ENCODE data around the gene DGKB. TPM values are rescaled to one million over a fixed set of nuclear protein-coding genes. Genes with fewer than 3 reads are reported as not detected.

Gene DGKB
- total RNA-seq, 4 donors from 2014 or later, result 4.4 to 33.1 (median 9.3) TPM

DNA sequence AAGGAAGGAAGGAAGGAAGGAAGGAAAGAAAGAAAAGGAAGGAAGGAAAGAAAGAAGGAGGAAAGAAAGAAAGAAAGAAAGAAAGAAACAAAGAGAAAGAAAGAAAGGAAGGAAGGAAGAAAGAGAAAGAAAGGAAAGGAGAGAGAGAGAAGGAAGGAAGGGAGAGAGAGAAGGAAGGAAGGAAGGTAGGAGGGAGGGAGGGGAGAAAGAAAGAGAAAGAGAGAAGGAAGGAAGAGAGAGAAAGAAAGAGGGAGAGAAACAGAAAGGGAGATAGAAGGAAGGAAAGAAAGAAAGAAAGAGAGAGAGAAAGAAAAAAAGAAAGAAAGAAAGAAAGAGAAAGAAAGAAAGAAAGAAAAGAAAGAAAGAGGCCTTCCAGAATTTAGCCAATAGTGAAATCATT lies 204.9 kb downstream of the DGKB start:
- Histone ChIP-seq H3K4me3 (no peak overlapping the region), H3K27ac (no peak overlapping the region), H3K4me1 (no peaks in the 10 kb centered on the region), H3K27me3 (no peaks in the 10 kb centered on the region), H3K9me3 (no peaks in the 10 kb centered on the region), H3K36me3 (no peaks in the 10 kb centered on the region)
- DNase-seq, result no peak
- TF ChIP-seq, protein P1, sequence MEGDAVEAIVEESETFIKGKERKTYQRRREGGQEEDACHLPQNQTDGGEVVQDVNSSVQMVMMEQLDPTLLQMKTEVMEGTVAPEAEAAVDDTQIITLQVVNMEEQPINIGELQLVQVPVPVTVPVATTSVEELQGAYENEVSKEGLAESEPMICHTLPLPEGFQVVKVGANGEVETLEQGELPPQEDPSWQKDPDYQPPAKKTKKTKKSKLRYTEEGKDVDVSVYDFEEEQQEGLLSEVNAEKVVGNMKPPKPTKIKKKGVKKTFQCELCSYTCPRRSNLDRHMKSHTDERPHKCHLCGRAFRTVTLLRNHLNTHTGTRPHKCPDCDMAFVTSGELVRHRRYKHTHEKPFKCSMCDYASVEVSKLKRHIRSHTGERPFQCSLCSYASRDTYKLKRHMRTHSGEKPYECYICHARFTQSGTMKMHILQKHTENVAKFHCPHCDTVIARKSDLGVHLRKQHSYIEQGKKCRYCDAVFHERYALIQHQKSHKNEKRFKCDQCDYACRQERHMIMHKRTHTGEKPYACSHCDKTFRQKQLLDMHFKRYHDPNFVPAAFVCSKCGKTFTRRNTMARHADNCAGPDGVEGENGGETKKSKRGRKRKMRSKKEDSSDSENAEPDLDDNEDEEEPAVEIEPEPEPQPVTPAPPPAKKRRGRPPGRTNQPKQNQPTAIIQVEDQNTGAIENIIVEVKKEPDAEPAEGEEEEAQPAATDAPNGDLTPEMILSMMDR (IDR thresholded peaks at IDR 0.05), result no peak
- TF ChIP-seq POLR2A (IDR thresholded peaks at IDR 0.05), result no peak
- intact Hi-C loops (cut with DNase I; ENCODE audit: low total_unique reads), result no loop called here

DNA sequence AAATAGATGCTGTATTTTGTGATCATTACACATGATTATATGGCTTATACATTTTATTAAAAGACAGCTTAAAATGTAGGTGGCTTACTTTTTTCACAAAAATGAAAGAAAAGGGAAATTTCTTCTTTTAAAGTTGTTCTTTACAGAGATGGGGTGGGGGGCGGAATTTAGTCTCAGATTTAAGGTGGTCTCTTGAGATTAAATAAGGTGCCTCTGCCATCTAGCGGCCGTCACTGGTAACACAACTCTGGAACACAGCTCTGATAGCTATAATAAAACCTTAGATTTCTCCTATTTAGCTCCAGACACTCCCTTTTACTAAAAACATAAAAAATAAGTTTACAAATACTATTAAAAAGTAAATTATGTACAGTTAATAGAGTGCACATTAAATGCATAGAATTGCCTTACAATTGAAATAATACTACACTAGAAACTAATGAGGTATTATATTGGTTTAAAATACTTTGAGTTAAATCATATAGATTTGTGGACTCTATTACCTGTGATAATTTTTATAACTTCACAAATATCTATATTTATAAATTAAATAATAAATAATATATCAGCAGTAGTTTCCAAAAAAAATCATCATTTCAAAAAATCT lies 210.9 kb downstream of the DGKB start:
- Histone ChIP-seq H3K36me3 (no peaks in the 10 kb centered on the region), H3K4me3 (no peak overlapping the region), H3K27me3 (no peaks in the 10 kb centered on the region), H3K4me1 (no peaks in the 10 kb centered on the region), H3K27ac (no peak overlapping the region), H3K9me3 (no peaks in the 10 kb centered on the region)
- peak; percentile 35 to 55 for DNase-seq
- TF ChIP-seq, protein P1 (IDR thresholded peaks at IDR 0.05), result peak; percentile 49 to 78 (median 64)
- TF ChIP-seq POLR2A (IDR thresholded peaks at IDR 0.05), result no peak
- intact Hi-C loops (cut with DNase I; ENCODE audit: low total_unique reads), result no loop called here

DNA sequence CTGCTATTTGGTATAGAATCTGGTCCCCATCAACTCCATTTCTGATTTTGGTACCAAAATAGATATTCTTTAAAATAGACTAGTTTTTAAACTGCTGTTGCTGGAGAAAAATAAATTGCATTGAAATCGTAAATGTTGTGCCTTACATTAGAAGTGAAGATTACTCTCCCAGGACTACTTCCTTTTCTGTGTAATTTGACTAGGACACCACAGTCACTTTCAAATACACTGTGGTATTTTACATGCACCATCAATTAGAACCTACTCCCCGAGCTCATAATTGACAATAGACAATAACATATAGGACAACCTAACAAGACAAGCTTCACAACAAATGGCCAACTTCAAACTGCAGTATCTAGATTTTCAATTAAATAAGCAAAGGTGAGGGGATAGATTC lies 211.5 kb downstream of the DGKB start:
- no peaks in the 10 kb centered on the region for H3K9me3 ChIP-seq
- H3K4me1 ChIP-seq, result no peaks in the 10 kb centered on the region
- TF ChIP-seq, protein P1 (IDR thresholded peaks at IDR 0.05), result no peak
- TF ChIP-seq POLR2A (IDR thresholded peaks at IDR 0.05), result no peak
- no peaks in the 10 kb centered on the region for H3K27me3 ChIP-seq
- DNase-seq, result no peak
- intact Hi-C loops (cut with DNase I; ENCODE audit: low total_unique reads), result no loop called here
- no peaks in the 10 kb centered on the region for H3K36me3 ChIP-seq
- H3K4me3 ChIP-seq, result no peak overlapping the region
- no peak overlapping the region for H3K27ac ChIP-seq

DNA sequence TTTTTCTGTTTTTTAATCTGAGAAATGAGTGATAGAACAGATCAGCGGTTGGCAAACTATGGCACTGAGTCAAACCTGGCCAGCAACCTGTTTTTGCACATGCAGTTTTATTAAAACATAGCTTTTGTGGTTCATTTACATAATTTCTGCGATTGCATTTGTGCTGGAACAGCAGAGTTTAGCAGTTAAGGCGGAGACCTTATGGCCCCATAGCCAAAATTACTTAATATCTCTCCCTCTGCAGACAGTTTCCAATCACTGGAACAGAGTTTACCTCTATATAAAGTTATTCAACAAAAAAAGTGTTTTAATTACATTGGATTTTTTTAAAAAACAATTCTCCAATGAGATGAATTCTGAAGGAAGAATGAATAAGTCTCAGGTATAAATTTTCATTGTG lies 212.1 kb downstream of the DGKB start:
- intact Hi-C loops (cut with DNase I; ENCODE audit: low total_unique reads), result no loop called here

DNA sequence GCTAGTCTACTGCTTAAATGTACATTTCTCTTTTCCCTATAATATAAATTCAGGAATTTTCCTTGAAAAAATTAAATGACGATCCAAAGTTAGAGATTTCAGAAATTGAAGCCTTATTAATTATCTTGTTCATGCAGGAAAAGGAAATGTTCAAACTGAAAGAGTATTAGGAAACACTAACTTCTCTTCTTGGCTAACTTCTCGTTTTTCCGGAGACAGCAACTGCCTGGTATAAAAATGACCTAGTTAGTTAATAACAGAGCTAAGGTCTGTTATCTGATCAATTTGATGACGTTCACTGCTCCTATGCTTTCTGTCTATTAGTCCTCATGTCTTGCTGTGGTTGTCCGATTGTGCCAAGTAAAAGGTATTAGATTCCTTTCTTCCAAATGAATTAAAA lies 212.5 kb downstream of the DGKB start:
- intact Hi-C loops (cut with DNase I; ENCODE audit: low total_unique reads), result no loop called here

More for the DNA sequence above, 212.1 kb downstream of the DGKB start:
- Histone ChIP-seq H3K27me3 (no peaks in the 10 kb centered on the region), H3K9me3 (no peaks in the 10 kb centered on the region), H3K4me1 (no peaks in the 10 kb centered on the region), H3K27ac (no peak overlapping the region), H3K36me3 (no peaks in the 10 kb centered on the region), H3K4me3 (no peak overlapping the region)
- TF ChIP-seq, protein P1 (IDR thresholded peaks at IDR 0.05), result no peak
- no peak for TF ChIP-seq POLR2A (IDR thresholded peaks at IDR 0.05)
- no peak for DNase-seq

More for the DNA sequence above, 212.5 kb downstream of the DGKB start:
- H3K27me3 ChIP-seq, result no peaks in the 10 kb centered on the region
- H3K36me3 ChIP-seq, result no peaks in the 10 kb centered on the region
- H3K4me3 ChIP-seq, result no peak overlapping the region
- no peaks in the 10 kb centered on the region for H3K4me1 ChIP-seq
- H3K27ac ChIP-seq, result no peak overlapping the region
- H3K9me3 ChIP-seq, result no peaks in the 10 kb centered on the region
- TF ChIP-seq, protein P1 (IDR thresholded peaks at IDR 0.05), result no peak
- TF ChIP-seq POLR2A (IDR thresholded peaks at IDR 0.05), result no peak
- DNase-seq, result no peak
